NCI-H2107 treated with DMSO at 0.1 percent for 48 hours (cell line): ENCODE measurements around the gene BSN.

ENCODE experiments used
- DNase-seq: peaks from one replicate; lab custom pipeline; 2025; ENCODE audit not compliant: unreplicated experiment; lab: John Stamatoyannopoulos, UW

The BSN gene

GRCh38 chr3:49654176-49654825 lies 100.0 kb downstream of the BSN start:
- DNase-seq: no peak

- DNase-seq: peak; percentile 56
Measured at GRCh38 chr3:49654955-49655556, 100.8 kb downstream of the BSN start.

DNA sequence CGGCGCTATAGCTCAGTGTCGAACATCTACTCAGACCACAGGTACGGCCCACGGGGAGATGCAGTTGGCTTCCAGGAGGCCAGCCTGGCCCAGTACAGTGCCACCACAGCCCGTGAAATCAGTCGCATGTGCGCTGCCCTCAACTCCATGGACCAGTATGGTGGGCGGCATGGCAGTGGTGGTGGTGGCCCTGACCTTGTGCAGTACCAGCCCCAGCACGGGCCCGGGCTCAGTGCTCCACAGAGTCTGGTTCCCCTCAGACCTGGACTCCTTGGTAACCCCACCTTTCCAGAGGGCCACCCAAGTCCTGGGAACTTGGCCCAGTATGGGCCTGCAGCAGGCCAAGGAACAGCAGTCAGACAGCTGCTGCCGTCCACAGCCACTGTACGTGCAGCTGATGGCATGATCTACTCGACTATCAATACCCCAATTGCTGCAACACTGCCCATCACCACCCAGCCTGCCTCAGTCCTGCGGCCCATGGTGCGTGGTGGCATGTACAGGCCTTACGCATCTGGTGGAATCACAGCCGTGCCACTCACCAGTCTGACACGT lies 101.5 kb downstream of the BSN start:
- DNase-seq: no peak

- no peak for DNase-seq
Measured at GRCh38 chr3:49656541-49657112, 102.3 kb downstream of the BSN start.

- DNase-seq: no peak
Measured at GRCh38 chr3:49657208-49657915, 103.1 kb downstream of the BSN start.

GRCh38 chr3:49658711-49659110 lies 104.4 kb downstream of the BSN start:
- no peak for DNase-seq

DNA sequence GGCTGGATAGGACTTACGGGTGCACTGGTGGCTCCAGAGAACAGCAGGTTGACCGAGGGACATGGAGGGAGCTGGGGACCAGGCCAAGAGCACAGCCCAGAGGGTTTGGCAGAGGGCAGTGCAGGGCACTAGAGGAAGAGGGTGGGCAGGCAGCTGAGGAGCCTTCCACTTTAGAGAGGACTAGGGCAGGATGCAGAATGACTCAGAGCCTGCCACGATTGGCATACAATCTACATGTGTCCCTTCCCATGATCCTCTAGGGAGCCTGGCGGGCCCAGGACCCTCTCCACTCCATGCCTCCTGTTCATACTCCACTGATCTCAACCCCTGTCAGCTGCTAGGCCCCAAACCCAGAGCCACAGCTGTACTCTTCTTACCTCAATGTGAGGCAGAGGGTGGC lies 105.5 kb downstream of the BSN start:
- no peak for DNase-seq

DNA sequence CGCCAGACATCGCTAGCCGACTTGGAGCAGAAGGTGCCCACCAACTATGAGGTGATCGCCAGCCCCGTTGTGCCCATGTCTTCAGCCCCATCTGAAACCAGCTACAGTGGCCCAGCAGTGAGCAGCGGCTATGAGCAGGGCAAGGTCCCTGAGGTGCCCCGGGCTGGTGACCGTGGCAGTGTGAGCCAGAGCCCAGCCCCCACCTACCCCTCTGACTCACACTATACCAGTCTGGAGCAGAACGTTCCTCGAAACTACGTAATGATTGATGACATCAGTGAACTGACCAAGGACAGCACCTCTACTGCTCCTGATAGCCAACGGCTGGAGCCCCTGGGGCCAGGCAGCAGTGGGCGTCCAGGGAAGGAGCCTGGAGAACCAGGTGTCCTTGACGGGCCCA lies 107.0 kb downstream of the BSN start:
- DNase-seq: no peak

GRCh38 chr3:49662021-49662420 lies 107.7 kb downstream of the BSN start:
- DNase-seq: no peak

DNA sequence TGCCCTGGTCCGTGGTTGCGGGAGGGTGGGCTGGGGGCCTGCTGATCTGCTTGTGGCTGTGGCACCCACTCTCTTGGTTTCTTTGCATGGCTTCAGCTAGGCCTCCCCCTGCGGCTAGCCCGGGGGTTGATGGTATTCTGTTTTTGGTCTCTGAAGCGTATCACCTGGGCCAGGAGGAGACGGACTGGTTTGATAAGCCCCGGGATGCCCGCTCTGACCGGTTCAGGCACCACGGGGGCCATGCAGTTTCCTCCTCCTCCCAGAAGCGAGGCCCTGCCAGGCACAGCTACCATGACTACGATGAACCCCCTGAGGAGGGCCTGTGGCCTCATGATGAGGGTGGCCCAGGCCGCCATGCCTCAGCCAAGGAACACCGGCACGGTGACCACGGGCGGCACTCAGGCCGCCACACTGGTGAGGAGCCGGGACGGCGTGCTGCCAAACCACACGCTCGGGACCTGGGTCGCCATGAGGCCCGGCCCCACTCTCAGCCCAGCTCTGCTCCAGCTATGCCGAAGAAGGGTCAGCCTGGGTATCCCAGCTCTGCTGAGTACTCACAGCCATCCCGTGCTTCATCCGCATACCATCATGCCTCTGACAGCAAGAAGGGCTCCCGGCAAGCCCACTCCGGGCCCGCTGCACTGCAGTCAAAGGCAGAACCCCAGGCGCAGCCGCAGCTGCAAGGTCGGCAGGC lies 108.6 kb downstream of the BSN start:
- no peak for DNase-seq

DNA sequence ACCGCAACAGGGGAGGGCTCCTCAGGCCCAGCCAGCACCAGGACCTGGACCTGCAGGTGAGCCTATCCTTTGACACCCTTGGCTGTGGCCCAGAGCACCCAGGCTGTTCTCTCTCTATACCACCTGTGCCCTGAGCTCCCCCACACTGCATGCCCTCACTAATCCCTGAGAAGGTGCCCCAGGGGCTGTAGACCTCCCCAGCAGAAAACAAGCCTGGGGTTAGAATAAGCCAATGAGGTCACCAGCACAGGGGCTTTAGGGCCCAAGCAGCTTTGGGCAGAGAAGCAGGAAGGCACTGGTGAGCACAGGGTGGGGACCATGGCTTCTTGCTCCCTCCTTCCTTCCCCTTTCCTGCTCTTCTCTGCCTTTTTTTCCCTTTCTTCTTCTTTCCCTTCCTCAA lies 109.6 kb downstream of the BSN start:
- DNase-seq: no peak

DNA sequence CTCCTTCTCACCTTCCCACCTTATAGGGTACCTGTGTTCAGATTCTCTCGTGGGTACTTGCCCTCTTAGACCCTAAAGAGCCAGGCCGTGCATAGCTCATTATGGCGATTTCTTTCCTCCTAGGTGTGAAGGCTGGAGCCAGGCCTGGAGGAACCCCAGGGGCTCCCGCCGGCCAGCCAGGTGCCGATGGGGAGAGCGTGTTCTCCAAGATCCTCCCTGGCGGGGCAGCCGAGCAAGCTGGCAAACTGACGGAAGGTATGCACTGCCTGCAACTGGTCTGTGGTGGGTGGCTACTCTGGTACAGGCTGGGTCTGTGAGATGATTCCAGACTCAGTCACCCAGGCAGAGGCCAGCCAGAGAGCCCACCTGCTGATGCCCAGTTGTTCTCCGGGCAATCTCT lies 110.0 kb downstream of the BSN start:
- DNase-seq: no peak

DNA sequence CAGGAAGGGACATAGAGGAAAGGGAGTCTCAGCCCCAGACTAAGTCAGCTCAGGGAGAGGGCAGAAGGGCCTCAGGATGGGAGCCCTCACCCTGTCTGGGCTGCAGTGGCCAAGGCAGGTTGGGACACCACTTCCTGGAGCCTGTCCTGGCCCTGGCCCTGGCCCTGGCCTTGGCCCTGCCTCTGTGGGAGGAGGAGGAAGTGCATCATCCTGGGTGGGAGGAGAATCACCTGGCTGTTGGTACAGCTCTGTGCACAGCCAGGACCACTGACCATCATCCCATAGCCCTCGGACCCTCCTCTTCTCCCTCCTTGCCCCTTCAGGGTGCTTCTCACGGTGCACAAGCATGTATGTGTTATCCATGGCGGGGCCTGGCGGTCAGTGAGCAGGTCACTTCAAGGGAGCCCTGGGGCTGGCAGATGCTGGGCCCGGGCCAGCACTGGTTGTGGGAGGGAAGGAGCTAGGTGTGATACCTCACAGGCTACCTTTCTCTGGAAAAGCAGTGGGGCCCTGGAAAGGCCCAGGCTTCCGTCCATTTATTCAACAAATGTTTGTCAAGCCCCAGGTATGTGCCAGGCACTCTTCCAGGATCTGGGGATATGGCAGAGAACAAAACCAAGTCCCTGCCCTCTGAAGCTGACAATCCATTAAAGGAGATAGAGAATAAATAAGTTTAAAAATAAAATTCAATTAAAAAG lies 111.7 kb downstream of the BSN start:
- no peak for DNase-seq

DNA sequence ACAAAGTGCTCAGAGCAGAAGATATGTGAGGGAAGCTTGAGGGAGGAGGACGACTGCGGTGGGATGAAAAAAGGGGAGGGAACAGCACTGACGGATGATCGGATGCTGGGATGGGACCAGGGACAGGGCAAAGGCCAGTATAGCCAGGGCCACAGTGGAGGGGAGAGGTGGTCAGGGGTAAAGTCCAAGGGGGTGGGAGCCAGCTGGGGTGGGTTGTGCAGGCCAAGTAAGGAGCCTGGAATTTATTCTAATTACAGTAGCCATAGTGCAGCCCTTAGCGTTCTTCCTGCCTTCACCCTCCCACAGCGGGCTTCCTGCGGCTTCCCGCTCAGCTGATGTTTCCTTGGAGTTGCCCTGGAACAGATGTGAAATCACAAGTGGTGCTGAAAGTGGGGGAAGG lies 112.3 kb downstream of the BSN start:
- DNase-seq: no peak

- DNase-seq: no peak
Measured at GRCh38 chr3:49667701-49668413, 113.6 kb downstream of the BSN start.

- no peak for DNase-seq
Measured at GRCh38 chr3:49668414-49668797, 114.1 kb downstream of the BSN start.

DNA sequence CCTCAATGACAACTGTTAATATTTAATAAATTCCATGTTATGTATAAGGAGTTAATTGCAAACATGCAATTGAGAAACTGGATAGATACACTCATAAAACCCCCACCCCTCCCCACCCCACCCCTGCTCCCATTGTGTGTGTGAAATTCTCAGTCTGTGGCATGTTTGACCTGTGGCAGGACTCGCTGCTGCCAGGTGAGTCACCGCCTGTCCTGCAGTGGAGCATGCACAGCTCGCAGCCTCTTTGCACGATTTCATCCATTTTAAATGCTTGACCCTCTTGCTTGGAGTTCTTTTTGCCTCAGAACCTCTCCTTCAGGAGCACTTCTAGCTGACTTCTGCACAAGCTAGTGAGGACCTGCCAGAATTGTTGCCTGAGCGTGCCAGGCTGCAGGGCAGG lies 114.6 kb downstream of the BSN start:
- no peak for DNase-seq

- DNase-seq: no peak
Measured at GRCh38 chr3:49669352-49669751, 115.1 kb downstream of the BSN start.

DNA sequence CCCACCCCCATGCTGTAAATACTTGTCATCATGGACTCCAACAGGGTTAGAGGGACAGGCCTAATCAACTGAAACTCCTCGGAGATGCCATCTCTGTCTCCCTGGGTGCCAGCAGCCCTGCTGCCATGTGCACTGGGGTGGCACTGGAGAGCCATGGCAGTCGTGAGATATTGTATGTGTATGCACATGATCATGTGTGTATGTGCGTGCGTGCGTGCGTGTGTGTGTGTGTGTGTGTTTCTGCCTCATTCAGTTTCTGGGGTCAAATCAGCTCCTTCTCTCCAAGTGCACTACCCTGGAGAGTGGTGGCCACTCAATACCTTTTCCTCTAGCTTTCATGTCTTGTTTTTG lies 116.6 kb downstream of the BSN start:
- no peak for DNase-seq
